SH-SY5Y (cell line): Measurements from ENCODE around the gene NECTIN1.

Experiments used
- GATA2 ChIP-seq: IDR thresholded peaks from 2 replicates; pipeline ENCODE4 v1.6.1; 2011; ENCODE audit warnings: mild to moderate bottlenecking, low read depth, low read length
- GATA3 ChIP-seq: IDR thresholded peaks from 2 replicates; pipeline ENCODE4 v1.6.1; 2011; ENCODE audit warnings: low read depth, mild to moderate bottlenecking, low read length, moderate library complexity

DNA sequence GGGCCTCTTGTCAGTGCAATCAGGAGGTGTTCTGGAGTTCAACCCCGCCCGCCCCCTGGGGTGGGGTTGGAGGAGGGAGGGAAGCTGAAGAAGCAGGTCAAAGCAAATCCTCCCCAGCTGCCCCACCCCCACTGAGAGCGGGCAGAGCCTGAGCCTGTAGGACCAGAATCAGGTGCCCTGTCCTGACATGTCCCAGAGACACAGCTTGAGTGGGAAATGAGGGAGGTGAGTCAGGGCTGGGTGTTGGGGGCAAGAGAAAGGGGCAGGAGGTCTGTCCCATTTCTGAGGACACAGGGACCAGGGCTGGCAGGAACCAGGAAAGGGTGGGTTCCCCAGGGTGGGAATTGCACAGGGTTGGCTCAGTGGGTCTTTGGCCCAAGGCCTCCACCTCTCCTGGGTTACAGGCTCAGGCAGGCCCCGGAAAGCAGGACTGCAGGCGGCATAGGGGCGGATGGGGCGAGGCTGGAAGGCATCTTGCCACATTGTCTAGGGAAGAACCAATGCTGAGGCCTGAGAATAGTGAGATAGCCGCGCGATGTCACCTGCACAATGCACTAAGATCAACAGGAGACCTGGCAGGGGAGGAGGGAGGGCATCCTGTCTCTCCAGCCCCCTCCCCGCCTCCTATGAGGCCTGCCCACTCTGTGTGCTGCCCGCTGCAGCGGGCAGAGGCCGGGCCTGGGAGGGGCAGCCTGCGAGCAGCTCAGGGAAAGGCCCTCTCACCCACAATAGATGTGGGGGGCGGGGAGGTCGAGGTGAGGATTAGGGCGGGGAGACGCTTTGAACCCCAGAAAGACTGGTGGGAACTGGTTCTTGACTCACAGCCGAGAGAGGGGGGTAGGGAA, 32.4 kb downstream of the NECTIN1 start:
- TF ChIP-seq GATA2, result no peak
- TF ChIP-seq GATA3, result no peak
